Glomerular endothelial cell (primary cell): ENCODE results near the gene ATF7. TPM values are rescaled to one million over a fixed set of nuclear protein-coding genes. Genes with fewer than 3 reads are reported as not detected.
"Not testable (repeated sequence)": the region's sequence is repeated elsewhere in the genome, so short reads cannot be mapped to it uniquely, and the experiment has no call there.

Source experiments
- DNase-seq: peaks from one replicate; pipeline ENCODE4 v3.0.0-alpha.2; 2011; ENCODE audit warnings: low read depth, low spot score; ENCODE audit errors: extremely low read depth
- total RNA-seq: library from RNA; depleted of rRNA; stranded (reverse); fragments of >200 nt; gene quantifications from 2 replicates; pipeline ENCODE4 v1.2.3, GENCODE V29; 2015

The ATF7 gene
- total RNA-seq, 1 donor from 2014 or later = 32.4 TPM

DNA sequence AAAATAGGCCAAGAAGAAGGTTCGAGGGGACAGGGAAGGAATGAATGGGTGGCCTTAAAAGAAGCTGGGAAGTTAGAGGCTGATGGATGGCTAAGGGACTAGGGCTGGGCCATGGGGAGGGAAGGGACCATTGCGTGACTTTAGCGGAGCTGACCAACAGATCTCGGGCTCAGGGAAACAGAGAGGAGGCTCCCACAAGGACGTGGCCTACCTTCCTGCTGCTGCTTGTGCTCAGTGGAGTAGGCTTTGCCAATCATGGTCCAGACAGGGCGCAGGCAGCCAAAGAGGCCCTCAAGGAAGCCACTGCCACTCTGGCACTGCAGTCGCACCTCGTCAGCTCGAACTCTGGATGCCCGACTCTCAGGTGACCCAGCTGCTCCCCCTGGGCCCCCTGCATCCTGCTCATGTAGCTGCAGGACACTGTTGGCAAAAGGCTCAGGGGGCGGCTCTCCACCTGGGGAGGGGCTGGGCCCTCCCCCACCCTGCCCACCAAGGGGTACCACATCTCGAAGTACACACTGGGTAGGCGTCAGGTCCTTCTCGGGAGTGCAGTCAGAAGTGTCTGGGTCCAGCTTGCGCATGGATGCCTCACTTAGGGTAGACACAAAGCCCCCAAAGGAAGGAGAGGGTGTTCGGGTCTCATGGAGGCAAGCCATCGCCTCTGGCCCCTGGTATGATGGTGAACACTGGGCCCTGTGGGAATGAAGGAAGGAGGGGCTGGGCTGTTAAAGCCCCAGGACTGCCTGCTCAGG, 139.3 kb downstream of the ATF7 start:
- DNase-seq = no peak

DNA sequence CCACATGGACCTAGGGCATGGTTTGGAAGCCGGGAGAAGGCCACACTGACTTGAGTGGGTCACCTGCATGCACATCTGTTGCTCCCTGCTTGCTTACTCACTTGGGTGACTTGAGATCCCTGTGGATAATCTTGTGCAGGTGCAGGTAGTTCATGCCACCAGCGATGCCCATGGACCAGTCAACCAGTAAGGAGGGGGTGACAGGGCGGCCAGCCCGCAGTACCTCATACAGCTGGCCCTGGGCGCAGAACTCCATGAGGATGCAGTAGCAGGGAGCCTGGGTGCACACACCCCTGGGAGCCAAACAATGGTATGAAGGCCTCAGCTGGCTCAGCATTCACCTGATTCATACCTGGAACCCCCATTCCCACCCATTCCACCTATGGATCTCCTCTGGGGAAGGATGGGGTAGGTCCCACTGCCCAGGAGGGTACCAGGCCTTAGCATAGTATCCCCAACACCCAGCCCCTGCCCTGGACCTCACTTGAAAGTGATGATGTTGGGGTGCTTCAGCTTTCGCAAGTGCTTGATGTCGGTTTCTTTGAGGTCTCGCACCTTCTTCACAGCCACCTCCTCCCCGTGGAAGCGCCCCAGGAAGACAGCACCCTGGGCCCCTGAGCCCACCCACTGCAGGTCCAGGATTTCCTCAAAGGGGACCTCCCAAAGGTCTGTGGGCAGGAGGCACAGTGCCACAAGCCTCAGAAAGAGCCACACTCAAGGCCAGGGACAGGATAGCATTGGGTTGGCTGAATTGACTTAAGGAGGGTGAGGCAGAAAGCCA, 140.0 kb downstream of the ATF7 start:
- no peak for DNase-seq

- no peak for DNase-seq
These were observed 141.3 kb downstream of the ATF7 start for GRCh38 chr12:53484686-53485575.

GRCh38 chr12:53483979-53484377, 142.2 kb downstream of the ATF7 start:
- DNase-seq = no peak

DNA sequence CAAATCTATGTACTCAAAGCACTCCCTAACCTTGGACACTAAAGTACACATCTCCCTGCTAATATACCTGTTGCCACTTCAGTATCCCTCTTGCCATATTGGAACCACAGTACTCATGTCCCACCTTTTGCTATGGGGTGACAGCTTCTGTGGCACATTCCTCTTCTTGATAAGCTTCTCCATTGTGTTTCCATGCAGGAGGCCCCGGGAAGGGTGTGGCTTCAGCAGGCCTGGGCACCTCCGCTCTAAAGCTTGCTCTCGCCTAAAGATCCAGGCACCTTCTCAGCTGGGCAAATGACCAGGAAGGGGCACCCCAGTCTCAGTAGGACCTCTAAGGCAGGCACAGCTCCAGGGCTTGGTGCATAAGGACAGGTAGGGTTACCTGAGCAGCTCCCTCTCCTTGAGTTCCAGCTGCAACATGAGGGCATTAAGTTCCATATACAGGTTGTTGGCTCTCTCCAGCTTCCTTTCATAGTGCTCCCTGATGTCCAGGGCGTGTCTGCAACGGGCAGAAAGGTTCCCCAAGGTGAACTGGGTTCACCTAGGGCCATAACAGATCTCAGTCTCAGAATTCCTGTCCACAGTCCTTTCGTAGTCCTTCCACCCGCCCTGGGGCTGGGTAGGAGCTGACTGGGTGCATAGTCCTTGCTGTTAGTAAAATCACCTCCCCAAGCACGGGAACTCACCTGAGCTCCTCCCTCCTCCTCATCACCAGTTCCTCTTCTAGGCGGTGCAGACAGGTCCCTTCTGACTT, 142.8 kb downstream of the ATF7 start:
- no peak for DNase-seq

DNA sequence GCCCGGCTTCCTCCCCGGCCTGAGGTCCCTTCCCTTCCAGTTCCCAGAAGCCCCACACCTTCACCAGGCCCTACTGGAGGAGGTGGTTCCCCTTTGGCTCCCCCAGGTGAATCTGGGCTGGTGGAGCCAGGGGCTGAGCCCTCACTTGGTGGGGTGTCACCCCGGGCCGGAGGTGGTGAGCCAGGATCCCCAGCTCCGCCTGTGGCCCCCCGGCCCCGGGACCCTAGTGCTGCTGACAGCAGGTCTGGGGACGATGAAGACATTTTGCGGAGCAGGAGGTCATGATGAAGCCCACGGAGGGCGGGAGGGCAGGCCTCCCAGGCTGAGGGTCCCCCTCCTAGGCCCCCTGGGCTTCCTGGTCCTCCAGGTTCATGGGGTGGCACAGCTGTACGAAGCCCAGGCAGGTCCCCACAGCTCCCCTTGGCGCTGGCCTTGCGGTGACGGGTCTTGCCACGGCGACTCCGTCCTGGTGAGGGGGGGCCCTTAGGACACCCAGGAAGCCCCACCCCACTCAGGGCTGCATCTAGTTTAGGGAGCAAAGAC, 143.5 kb downstream of the ATF7 start:
- DNase-seq = no peak

DNA sequence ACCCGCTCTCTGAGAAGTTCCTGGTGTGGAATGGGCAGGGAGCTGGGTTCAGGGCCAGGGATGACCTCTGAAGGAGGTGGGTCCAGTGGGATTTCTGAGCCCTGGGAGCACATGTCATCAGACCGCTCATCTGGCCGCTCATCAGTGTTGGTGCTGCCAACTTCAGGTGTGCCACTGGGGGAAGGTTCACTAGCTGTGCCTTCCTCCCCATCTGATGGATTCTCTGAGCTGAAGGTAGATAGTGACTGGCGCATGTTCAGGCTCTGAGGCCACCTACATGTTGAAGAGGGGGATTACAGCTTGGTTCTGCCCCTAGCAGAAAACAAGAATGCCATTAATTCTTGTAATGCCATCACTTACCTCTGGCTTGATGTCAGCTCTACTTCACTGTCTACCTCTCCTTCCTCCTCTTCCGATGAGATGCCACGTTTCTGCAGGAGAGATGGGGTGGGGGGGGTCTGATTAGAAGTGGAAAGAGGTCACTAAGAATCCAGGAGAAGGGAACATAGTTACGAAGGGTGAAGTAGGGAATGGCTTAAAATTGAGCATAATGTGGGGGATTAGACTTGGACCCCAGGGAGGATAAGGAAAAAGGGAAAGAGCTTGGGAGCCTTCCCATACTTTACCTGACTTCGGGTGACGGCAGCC, 144.1 kb downstream of the ATF7 start:
- DNase-seq = no peak

DNA sequence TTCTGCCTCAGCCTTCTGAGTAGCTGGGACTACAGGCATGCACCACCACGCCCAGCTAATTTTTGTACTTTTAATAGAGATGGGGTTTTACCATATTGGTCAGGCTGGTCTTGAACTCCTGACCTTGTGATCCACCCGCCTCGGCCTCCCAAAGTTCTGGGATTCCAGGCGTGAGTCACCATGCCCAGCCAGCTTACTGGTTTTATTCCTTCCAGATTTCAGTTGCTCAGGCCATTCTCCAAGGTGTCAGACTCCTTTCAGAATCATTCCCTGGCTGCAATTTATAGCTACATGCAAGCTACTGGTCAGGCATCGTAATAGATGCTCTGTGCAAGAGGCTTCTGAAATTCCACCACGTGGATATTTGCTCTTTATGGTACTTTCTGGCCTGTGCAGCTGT, 144.7 kb downstream of the ATF7 start:
- not testable (repeated sequence) for DNase-seq

- DNase-seq = no peak
These were observed 145.4 kb downstream of the ATF7 start for GRCh38 chr12:53480491-53481442.

DNA sequence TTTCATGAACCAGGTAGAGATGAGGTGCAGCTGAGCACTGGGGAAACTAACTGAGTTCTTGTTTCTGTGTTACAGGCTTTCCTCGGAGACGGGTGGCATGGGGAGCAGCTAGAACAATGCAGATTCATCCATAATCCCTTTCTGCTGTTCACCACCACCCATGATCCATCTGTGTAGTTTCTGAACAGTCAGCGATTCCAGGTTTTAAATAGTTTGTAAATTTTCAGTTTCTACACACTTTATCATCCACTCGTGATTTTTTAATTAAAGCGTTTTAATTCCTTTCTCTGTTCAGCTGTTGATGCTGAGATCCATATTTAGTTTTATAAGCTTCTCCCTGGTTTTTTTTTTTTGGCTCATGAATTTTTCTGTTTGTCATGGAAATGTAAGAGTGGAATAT, 146.9 kb downstream of the ATF7 start:
- DNase-seq = no peak

DNA sequence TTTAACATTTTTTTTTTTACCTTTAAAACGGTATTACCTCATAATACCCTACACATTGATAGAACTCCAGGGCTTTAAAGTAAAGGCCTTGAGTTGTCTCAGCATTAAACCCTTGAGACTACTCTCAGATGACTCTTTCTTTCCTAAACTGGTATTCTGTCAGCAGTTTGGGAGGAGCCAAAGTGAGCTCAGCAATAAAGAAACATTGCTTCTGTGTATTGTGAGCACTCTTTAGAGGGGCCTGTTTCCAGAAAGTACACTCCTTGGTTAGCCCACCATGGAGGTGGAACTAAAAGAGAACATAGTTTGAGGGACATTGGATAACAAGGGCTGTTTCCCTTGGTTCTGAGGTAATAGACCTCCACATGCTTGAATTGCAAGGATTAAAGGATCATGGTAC, 147.3 kb downstream of the ATF7 start:
- no peak for DNase-seq

DNA sequence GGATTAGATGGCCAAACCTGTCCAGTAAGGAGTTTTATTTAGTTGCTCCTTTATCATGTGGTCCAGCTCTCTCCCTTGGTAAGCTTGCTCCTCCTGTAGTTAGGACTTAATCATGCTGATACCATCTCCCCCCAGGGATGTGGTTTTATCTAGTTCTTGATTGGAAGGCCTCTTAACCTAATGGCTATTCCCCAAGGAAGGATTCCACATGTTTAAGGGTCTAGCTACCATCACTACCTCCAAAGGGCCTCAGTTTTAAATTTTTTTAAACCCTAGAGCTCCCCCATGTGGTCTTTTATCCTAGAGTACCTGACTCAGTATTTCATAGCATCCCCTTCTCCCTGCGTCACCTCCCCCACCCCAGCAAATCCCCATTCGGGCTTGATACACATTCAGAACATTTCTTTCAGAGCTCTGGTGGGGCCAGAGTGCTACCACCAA, 149.4 kb downstream of the ATF7 start:
- no peak for DNase-seq

- DNase-seq = no peak
These were observed 151.4 kb downstream of the ATF7 start for GRCh38 chr12:53474819-53475218.

- DNase-seq = no peak
These were observed 152.1 kb downstream of the ATF7 start for GRCh38 chr12:53474077-53474476.

GRCh38 chr12:53472056-53472582, 154.1 kb downstream of the ATF7 start:
- no peak for DNase-seq

DNA sequence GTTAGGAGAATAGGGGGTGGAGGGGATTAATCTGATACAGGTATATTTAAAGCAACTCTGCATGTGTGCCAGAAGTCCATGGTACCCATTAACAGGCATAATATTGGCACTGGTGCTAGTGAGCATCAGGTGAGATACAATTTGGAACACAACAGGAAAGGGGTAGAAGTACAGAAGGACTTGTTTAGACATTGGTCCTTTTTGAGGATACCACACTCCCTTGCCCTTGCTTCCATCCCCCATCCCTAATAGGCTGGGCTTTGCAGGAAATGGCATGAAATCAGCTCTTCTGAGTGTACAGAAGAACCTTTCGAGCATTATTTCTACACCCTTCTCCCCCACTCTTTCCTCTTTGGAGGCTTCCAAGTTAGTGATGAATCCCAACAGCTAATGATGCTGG, 157.9 kb downstream of the ATF7 start:
- no peak for DNase-seq

DNA sequence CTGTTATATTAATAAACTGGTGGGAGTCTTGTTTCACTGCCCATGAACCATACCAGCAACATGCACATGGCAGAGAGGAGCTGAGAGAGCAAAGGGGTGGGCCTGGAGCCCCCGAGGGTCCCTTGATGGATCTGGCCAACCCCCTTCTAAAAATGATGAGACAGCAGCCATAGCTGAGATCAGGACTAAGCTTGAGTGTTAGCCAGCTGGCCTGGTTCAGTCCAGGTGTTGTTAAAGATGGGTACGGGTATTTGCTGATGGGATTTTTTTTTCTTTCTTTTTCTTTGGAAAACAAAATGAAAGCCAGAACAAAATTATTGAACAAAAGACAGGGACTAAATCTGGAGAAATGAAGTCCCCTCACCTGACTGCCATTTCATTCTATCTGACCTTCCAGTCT, 158.3 kb downstream of the ATF7 start:
- DNase-seq = no peak

GRCh38 chr12:53467082-53467481, 159.1 kb downstream of the ATF7 start:
- no peak for DNase-seq
